Activated T-cell treated with anti-CD3 and anti-CD28 coated beads, Interleukin-2, amount 50 U/mL, for 24 hours (primary cell): Measurements from ENCODE around the gene DHRS7B.

ENCODE experiments used
- DNase-seq: peaks from one replicate; pipeline ENCODE4 v3.0.0-alpha.2; 2020
- H3K27ac Mint-ChIP-seq: 2 replicates; pipeline ENCODE4 v1.8.0; 2020; ENCODE audit warnings: mild to moderate bottlenecking, mixed read lengths
- H3K27me3 Mint-ChIP-seq: 2 replicates; pipeline ENCODE4 v1.8.0; 2020; ENCODE audit warnings: mixed read lengths
- H3K36me3 Mint-ChIP-seq: 2 replicates; pipeline ENCODE4 v1.8.0; 2020; ENCODE audit warnings: low read depth, mixed read lengths
- H3K4me1 Mint-ChIP-seq: 2 replicates; pipeline ENCODE4 v1.8.0; 2020; ENCODE audit warnings: low read depth, mixed read lengths
- H3K4me3 Mint-ChIP-seq: 2 replicates; pipeline ENCODE4 v1.8.0; 2020; ENCODE audit warnings: mild to moderate bottlenecking, moderate library complexity, mixed read lengths
- H3K9me3 Mint-ChIP-seq: 2 replicates; pipeline ENCODE4 v1.8.0; 2020; ENCODE audit warnings: mixed read lengths

Gene DHRS7B

GRCh38 chr17:21228111-21228510 is 101.3 kb downstream of the DHRS7B start:
- Mint-ChIP-seq H3K4me1 (no peaks in the 10 kb centered on the region), H3K27me3 (no peaks in the 10 kb centered on the region), H3K9me3 (no peaks in the 10 kb centered on the region), H3K36me3 (peaks cover 13% of the 10 kb centered on the region), H3K4me3 (no peak overlapping the region), H3K27ac (peak overlapping the region; percentile 44)
- DNase-seq, result no peak

GRCh38 chr17:21228845-21229244 is 102.1 kb downstream of the DHRS7B start:
- no peaks in the 10 kb centered on the region for H3K4me1 Mint-ChIP-seq
- no peak overlapping the region for H3K4me3 Mint-ChIP-seq
- H3K27me3 Mint-ChIP-seq, result no peaks in the 10 kb centered on the region
- peaks cover 6% of the 10 kb centered on the region for H3K36me3 Mint-ChIP-seq
- H3K9me3 Mint-ChIP-seq, result no peaks in the 10 kb centered on the region
- DNase-seq, result no peak
- H3K27ac Mint-ChIP-seq, result no peak overlapping the region

DNA sequence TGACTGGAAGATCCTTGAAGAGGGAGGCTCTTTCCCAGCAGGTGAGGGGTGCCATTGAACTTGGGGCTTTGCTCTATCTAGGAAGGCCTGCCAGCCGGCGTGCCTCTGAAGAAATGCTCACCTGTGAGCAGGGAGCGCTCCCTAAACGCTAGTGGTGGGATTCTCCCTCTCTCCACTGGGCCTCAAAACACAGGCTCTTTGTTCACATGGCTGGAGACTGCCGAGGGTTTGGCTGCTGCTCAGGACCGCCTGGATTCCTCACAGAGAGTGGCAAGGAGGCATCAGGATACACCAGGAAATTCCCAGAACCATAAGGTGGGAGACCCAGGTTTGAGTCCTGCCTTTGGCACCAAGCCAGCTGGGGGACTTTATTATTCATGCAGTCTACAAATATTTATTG is 104.8 kb downstream of the DHRS7B start:
- Mint-ChIP-seq H3K27me3 (no peaks in the 10 kb centered on the region), H3K4me3 (no peak overlapping the region), H3K27ac (no peak overlapping the region), H3K36me3 (peaks cover 3% of the 10 kb centered on the region), H3K4me1 (no peaks in the 10 kb centered on the region), H3K9me3 (no peaks in the 10 kb centered on the region)
- DNase-seq, result no peak

GRCh38 chr17:21232033-21232749 is 105.4 kb downstream of the DHRS7B start:
- Mint-ChIP-seq H3K36me3 (peaks cover 3% of the 10 kb centered on the region), H3K4me3 (no peak overlapping the region), H3K4me1 (no peaks in the 10 kb centered on the region), H3K27me3 (no peaks in the 10 kb centered on the region), H3K9me3 (no peaks in the 10 kb centered on the region), H3K27ac (no peak overlapping the region)
- DNase-seq, result no peak

DNA sequence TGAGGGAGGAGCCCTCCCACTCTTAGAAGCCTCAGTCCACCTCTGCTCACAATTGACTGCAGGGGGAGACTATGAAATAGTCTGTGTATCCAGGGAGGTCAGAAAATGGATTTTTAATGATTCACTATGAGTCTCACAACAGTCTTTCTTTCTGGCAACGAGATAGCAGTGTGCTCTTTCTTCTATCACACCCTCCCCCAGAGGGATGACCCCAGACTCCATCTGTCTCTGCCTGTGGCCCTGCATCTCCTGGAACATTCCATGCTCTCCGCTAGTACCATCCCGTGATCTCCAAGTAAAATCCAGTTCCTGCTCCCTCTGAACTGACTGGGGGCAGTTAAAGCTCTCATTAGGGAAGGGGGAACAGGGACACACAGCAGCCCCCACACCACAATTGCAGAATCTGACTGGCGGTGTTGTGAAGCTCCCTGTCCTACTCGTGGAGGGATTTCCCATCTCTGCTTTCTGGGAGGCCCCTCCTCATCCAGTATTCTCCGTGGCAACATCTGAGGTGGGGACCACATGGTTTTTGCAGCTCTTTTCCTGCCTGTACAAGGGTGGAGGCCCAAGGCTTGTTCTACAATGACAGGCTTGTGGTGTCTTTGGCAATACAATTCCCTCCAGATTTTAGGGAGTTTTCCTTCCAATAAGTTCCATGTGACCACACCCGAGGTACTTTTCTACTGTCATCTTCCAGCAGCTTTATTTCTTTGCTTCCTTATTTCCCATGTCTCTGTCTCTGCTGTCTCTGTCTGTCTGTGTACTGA is 107.0 kb downstream of the DHRS7B start:
- no peaks in the 10 kb centered on the region for H3K27me3 Mint-ChIP-seq
- H3K36me3 Mint-ChIP-seq, result peaks cover 3% of the 10 kb centered on the region
- DNase-seq, result no peak
- no peaks in the 10 kb centered on the region for H3K9me3 Mint-ChIP-seq
- H3K4me3 Mint-ChIP-seq, result no peak overlapping the region
- no peak overlapping the region for H3K27ac Mint-ChIP-seq
- no peaks in the 10 kb centered on the region for H3K4me1 Mint-ChIP-seq

- H3K27ac Mint-ChIP-seq, result no peak overlapping the region
- no peak for DNase-seq
- H3K4me3 Mint-ChIP-seq, result no peak overlapping the region
- no peaks in the 10 kb centered on the region for H3K4me1 Mint-ChIP-seq
- H3K9me3 Mint-ChIP-seq, result no peaks in the 10 kb centered on the region
- peaks cover 3% of the 10 kb centered on the region for H3K36me3 Mint-ChIP-seq
- no peaks in the 10 kb centered on the region for H3K27me3 Mint-ChIP-seq
Measured at GRCh38 chr17:21235921-21236320, 109.2 kb downstream of the DHRS7B start.

DNA sequence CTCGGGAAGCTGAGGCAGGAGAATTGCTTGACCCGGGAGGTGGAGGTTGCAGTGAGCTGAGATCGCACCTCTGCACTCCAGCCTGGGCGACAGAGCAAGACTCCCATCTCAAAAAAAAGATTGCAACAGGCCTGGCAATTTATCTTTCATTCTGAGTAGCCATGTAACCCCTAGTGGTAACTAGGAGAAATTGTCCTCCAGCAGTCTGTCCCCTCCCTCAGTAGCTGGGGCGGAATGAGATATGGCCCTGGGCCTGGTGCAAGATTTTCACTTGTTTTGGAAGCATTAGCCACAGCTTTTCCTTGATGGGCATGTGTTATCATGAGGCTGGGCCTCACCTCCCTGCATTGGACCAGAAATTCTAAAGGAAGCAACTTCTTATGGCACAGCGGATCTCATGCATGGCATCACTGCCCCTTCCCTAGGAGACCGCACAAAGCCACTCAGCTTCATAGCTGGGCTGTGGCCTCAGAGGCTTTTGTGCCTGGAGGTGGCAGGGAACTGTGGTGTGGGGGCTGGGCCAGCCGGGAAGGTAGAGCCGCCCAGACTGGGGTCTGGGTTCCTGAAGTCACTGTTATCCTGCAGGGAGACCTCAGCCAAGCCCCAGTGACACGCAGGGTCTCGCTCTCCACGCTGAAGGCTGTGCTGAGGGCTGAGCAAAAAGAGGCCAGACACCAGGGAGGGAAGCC is 113.1 kb downstream of the DHRS7B start:
- no peak for DNase-seq
- H3K9me3 Mint-ChIP-seq, result no peaks in the 10 kb centered on the region
- H3K4me3 Mint-ChIP-seq, result no peak overlapping the region
- no peaks in the 10 kb centered on the region for H3K36me3 Mint-ChIP-seq
- H3K4me1 Mint-ChIP-seq, result no peaks in the 10 kb centered on the region
- H3K27ac Mint-ChIP-seq, result no peak overlapping the region
- no peaks in the 10 kb centered on the region for H3K27me3 Mint-ChIP-seq

DNA sequence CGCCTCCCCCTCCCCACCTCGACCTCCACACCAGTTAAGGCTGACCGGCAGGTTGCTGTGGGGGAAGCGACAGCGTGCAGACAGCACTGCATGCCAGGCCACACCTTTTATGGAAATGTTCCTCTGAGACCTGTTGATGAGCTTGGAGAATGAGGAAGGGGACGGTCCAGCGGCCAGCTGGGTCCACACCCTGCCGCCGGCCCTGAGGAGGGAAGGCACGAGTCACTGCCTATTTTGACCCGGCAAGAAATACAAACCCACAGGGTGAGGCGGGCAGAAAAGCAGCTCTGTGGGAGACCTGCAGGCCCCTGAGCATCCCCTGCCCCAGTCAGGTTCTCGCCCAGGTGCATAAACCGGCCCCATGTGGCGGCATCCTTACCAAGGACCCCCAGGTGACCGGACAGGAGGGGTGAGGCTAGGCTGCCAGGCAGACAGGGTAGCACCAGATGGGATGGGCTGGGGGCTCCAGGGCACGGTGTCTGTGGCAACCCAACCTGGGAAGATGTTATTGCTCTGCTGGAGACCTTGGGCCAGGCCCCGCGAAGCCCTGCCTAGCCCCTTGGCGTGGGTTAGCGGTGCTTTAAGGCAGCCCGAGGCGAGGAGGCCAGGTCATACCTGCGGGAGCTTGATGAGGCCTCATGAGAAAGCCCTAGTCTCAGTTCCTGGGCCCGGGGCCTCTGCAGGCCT is 113.7 kb downstream of the DHRS7B start:
- Mint-ChIP-seq H3K4me3 (no peak overlapping the region), H3K27ac (no peak overlapping the region), H3K9me3 (no peaks in the 10 kb centered on the region), H3K4me1 (no peaks in the 10 kb centered on the region), H3K27me3 (no peaks in the 10 kb centered on the region), H3K36me3 (no peaks in the 10 kb centered on the region)
- no peak for DNase-seq
